ELF-1 (cell line): ENCODE measurements around the gene MYL7.

Experiments
- DNase-seq: peaks from one replicate; pipeline ENCODE4 v3.0.0-alpha.2; 2016; ENCODE audit warnings: low read depth, low spot score

MYL7 gene

DNA sequence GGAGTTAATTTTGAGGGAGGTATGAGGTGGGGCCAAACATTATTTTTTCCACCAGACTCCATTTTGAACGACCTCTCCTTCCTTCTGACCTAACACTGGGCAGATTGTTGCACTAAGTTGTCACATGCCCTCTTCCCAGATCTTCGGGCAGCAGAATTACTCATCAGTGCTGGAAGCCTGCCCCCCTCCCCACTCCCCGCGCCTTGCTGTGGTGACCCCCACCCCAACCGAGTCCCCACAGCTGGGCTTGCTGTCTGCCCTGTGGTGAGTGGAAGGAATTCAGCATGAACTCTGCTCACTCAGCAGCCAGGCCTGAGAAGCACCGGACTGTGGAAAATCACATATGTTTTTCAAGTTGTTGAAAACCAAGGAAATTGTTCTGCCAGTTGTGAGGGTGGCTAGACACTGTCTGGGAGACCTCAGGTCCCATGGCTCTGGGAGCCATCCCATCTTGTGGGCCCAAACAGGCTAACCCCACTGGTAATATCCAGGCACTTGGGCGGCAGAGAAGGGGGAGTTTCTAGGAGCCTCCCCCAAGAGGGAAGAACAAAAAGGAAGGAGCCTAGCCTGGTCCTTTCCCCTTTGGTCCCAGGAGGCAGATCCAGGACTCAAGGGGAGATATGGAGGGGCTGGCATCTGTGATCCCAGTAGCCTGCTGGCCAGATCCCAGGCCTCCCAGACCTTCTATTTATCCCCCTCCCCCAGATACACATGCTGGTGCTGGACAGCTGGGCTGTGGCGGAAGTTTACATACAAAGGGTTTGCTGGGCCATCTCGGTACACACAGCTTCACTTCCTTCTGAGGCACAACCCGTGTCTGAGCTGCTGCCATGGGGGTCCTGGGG is 40.5 kb downstream of the MYL7 start:
- DNase-seq: peak; percentile 24

DNA sequence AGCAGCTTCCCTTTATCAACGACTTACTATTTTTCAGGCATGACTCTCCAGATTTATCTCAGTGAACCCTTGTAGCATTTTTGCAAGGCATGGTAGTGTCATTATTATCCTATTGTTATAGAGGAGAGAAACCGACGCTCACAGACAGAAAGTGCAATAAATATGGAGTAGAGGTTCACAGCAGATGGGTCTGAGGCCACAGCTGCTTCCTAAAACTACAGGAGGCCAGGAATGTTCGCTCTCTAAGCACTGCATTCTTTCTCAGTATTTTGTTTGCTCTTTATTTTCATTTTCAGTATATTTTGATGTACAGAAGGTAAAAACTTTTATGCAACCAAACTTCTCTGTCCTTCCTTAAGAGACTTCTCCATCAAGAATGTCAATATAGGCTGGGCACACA is 41.5 kb downstream of the MYL7 start:
- DNase-seq: no peak

DNA sequence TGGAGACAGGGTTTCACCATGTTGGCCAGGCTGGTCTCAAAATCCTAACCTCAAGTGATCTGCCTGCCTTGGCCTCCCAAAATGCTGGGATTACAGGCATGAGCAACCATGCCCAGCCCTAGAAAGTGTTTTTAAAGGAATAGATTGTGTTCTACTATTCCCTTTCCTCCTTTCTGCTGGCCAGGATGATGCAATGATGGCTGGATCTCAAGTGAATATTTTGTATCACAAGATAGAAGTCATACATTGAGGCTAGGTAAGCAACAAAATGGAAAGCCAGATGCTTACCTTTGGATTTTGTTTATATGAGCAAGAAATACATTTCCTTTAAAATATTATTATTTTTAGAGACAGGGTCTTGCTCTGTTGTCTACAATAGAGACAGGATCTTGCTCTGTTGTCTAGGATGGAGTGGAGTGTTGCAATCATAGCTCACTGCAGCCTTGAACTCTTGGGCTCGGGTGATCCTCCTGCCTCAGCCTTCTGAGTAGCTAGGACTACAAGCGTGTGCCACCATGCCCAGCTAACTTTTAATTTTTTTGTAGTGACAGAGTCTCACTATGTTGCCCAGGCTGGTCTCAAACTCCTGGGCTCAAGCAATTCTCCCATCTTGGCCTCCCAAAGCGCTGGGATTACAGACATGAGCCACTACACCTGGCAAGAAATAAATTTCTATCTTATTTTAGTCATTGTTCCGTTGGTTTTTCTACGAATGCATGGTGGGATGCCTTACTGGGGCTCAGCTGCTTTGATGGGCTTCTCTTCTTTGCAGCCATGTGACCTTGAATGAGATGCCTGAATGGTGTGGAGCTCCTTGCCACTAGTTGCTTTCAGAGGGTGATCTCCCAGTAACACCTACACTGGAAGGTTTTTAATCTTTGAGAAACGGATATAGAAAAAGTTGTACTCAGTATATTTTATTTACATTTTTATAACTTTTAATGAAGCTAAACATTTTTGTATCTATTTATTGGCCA is 42.8 kb downstream of the MYL7 start:
- DNase-seq: no peak

DNA sequence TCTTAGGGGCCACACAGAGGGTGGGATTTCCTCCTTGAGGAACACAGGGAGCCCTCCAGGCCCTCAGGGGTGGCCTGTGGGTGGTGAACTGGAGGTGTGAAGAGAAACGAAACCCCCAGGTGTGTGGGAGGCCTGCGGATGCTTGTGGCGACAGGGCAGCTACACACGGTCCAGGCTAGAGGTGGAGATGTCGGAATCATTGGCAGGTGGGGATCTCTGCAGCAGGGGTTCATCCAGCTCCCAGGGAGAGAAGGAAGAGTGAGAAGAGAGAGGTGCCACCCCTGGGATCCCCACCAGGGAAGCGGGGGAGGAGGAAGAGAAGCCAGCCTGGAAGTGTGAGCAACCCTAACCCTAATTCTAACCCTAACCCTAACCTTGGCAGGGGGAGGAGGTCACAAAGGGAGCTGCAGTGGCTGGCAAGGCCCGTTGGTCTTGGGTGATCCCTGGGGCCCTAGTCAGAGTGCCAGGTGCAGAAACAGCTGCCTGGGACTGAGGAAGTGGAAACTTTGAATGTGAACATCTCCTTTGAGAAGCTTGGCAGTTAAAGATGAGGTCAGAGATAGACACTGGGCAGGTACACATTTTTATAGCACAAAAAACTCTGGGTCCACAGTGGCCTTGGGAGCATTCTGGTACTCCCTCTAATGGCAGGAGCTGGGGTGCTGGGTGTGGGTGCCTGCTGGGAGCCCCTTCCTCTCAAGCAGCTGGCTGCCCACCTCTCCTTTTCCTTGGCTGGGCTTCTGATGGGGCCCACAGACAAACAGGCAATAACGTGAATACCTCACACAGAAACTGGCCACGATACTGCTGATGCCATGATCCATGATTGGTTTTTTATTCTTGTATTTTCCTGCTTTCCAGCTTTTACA is 43.8 kb downstream of the MYL7 start:
- no peak for DNase-seq

DNA sequence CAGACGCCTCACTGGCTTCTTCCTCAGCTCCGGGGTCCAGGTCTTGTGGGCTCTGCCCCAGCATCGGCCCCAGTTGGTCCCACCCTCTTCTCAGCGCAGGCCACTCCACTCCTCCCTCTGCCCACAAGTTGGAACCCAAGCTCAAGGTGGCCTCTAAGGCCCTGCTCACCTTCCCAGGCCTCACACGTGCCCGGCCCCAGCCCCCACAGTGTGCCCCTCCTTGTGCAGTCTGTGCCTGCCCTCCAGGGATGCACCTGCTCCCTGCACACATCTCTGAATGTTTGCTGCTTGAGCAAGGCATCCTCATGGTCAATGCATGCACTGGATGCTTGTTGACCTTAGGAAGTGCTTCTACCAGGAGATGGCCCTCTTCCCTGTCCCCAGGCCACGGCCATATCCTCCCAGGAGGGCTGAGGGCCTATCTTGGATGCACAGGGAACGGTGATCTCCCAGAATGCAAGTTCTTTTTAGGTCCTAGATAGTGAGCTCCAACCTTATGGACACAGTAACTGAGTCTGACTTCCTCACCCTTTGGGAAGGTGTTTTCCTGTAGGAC is 44.7 kb downstream of the MYL7 start:
- DNase-seq: no peak

DNA sequence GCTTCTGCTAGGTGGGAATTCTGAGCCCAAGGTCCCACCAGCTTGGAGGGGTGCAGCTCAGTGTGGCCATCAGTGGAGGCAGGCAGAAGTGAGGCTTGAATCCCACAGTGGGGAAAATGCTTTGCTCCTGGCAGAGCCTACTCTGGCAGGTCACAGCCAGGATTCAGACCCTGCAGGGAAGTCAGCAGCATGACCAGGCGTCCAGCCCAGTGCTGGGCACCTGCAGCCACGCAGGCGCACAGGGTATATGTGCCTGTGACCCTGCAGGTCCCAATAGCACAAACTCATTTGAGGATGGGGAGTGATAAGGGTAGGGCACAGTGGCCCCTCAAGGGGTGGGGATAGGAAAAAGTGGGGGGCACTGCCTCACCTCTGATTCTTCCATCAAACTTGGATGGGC is 45.4 kb downstream of the MYL7 start:
- DNase-seq: no peak

DNA sequence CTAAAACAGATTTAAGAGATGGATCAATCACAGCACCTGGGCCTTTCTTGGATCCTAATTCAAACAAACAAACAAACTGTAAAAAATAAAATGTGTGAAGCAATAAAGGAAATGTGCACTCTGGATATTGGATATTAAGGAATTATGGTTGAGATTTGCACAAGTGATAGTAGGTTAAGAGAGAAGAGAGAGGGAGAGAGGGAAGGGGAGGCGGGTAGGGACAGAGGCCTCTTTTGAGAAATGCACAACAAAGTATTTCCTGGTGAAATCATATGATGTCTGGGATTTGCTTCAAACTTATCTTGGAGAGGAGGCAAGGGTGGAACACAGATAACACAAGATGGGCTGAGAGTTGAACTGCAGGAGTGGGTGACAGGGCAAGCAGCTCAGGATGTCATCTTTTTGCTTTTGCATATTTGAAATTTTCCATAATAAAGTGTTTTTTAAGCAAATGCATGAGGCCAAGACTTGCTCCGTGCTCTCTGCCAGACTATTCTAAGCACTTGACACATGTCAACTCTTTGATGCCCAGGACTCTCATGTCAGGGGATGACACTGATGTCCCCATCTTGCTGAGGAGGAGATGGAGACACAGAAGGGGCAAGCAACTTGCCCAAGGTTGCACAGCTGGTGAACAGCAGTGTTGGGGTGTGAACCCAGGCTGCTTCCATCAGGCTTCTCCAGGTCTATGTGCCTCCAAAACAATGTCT is 46.1 kb downstream of the MYL7 start:
- DNase-seq: no peak

DNA sequence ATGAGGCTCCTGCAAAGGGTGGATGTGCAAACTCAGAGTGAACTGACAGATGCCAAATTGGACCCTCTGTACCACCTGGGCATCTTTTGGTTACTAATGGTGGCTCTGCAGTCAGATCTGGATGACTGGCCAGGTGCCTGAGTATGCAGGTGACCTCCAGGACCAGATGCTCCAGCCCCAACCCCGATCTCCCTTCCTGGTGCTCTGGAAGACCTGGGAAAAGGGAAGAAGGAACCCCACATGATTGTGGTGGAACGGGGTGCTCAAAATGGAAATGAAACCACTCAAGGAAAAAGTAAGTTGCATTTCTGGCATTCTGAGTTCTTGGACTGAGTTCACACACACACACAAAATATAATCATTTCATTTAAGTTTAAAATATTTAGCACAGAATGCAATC is 46.8 kb downstream of the MYL7 start:
- no peak for DNase-seq

DNA sequence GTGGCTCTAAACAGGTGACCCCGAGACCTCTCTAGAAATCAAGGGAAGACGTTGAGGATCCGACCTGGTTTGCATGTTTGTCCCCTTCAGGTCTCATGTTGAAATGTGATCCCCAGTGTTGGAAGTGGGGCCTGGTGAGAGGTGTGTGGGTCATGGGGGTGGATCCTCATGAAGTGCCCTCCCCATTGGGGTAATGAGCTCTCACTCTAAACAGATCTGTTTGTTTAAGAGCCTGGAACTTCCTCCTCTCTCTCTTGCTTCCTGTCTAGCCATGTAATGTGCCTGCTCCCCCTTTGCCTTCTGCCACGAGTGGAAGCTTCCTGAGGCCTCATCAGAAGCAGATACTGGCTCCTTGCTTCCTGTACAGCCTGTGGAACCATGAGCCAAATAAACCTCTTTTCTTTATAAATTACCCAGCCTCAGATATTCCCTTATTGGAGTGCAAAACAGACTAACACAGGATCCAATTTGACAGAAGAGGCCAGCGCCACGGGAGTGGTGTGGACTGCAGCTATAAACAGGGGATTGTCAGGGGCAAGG is 48.0 kb downstream of the MYL7 start:
- no peak for DNase-seq
